ENCODE results near the gene AREL1. TPM values are rescaled to one million over a fixed set of nuclear protein-coding genes. Genes with fewer than 3 reads are reported as not detected.

Gene AREL1
- total and polyA plus RNA-seq, 2 experiments from 2014 or later, result 14.9 to 19.2 TPM

DNA sequence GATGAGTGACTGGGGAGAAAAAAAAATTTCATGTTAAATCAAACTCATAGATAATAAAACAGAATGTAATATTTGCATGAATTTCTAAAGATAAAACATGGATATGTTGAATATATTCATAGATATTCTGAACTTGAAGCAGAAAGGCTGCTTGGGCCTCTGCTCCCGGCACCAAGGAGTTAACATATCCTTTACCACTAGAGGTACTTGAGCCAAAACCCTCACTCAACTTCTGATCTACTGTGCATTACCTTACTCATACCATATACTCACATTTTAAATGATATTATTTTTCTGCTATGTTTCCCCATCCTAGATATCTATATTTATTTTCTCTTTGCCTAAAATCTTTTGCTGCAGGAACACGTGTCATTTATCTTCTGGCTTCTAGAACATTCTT lies 14.9 kb downstream of the AREL1 start:
- H3K4me3 ChIP-seq, result no peak overlapping the region
- no peaks in the 10 kb centered on the region for H3K9me3 ChIP-seq (ENCODE audit: low read depth)
- no peak overlapping the region for H3K27ac ChIP-seq
- H3K4me1 ChIP-seq (ENCODE audit: low read depth), result no peaks in the 10 kb centered on the region
- no peaks in the 10 kb centered on the region for H3K36me3 ChIP-seq
- TF ChIP-seq, protein P1, sequence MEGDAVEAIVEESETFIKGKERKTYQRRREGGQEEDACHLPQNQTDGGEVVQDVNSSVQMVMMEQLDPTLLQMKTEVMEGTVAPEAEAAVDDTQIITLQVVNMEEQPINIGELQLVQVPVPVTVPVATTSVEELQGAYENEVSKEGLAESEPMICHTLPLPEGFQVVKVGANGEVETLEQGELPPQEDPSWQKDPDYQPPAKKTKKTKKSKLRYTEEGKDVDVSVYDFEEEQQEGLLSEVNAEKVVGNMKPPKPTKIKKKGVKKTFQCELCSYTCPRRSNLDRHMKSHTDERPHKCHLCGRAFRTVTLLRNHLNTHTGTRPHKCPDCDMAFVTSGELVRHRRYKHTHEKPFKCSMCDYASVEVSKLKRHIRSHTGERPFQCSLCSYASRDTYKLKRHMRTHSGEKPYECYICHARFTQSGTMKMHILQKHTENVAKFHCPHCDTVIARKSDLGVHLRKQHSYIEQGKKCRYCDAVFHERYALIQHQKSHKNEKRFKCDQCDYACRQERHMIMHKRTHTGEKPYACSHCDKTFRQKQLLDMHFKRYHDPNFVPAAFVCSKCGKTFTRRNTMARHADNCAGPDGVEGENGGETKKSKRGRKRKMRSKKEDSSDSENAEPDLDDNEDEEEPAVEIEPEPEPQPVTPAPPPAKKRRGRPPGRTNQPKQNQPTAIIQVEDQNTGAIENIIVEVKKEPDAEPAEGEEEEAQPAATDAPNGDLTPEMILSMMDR (IDR thresholded peaks at IDR 0.05; ENCODE audit: low read depth, low read length), result no peak
- H3K27me3 ChIP-seq, result no peaks in the 10 kb centered on the region
- no peak for DNase-seq (ENCODE audit: low read depth in 1 of 2, low spot score in 1 of 2)

DNA sequence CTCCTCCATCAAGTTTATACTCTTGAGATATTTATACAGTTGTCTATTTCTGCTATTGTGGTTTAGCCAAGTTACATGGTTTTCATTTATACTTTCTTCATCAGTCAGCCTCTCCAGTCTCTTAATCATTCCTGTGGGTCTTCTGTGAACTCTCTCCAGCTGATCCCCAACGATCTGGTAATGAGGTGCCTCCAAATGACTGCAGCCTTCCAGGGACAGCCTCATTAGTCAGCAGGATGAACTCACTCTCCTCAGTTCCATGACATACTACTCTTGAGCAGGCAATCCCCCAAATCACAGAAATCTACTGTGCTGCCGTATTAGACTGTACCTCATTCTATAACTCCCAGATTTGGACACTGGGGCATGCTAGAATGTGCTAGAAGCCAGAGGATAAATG lies 15.3 kb downstream of the AREL1 start:
- Histone ChIP-seq H3K27me3 (no peaks in the 10 kb centered on the region), H3K4me3 (no peak overlapping the region), H3K9me3 (ENCODE audit: low read depth) (no peaks in the 10 kb centered on the region), H3K36me3 (no peaks in the 10 kb centered on the region), H3K4me1 (ENCODE audit: low read depth) (no peaks in the 10 kb centered on the region), H3K27ac (no peak overlapping the region)
- TF ChIP-seq, protein P1 (IDR thresholded peaks at IDR 0.05; ENCODE audit: low read depth, low read length), result no peak
- DNase-seq (ENCODE audit: low read depth in 1 of 2, low spot score in 1 of 2), result peak in 1 of 2 donors; percentile 8

DNA sequence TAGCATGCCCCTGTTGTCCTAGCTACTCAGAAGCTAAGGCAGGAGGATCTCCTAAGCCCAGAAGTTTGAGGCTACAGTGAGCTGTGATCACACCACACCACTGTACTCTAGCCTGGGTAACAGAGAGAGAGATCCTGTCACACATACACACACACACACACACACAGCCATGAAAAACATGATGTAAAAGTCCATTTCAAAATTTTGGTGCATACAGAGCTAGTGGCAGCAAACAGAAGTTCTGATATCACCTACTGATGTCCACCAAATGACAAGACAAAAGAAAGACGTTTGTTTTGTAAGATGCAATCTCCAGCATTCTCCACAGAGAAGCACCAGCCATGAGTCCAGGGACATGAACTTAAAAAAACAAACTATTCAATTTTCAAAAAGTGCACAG lies 15.9 kb downstream of the AREL1 start:
- Histone ChIP-seq H3K27me3 (no peaks in the 10 kb centered on the region), H3K36me3 (peaks cover under 1% of the 10 kb centered on the region), H3K9me3 (ENCODE audit: low read depth) (no peaks in the 10 kb centered on the region), H3K27ac (no peak overlapping the region), H3K4me3 (no peak overlapping the region), H3K4me1 (ENCODE audit: low read depth) (no peaks in the 10 kb centered on the region)
- no peak for DNase-seq (ENCODE audit: low read depth in 1 of 2, low spot score in 1 of 2)
- TF ChIP-seq, protein P1 (IDR thresholded peaks at IDR 0.05; ENCODE audit: low read depth, low read length), result no peak

DNA sequence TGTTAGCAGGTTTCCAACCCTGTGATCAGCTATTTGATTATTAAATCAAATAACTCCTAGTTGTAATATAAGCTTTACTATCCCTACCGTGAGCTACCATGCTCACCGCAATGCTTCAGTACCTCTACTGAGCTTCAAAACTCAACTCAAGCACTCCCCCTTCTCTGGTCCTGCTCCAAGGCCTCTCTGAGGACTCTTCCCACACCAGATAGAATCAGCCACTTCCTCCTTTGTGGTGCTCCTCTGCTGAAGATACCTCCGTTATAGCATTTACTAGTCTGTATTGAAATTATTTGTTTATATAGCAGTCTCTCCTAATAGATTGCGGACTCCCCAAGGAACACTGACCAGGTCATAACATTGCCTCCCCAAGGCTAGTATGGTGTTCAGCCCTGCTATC lies 17.5 kb downstream of the AREL1 start:
- H3K27ac ChIP-seq, result no peak overlapping the region
- H3K27me3 ChIP-seq, result no peaks in the 10 kb centered on the region
- peaks cover 13% of the 10 kb centered on the region for H3K36me3 ChIP-seq
- no peak for DNase-seq (ENCODE audit: low read depth in 1 of 2, low spot score in 1 of 2)
- no peaks in the 10 kb centered on the region for H3K4me1 ChIP-seq (ENCODE audit: low read depth)
- no peak overlapping the region for H3K4me3 ChIP-seq
- TF ChIP-seq, protein P1 (IDR thresholded peaks at IDR 0.05; ENCODE audit: low read depth, low read length), result no peak
- no peaks in the 10 kb centered on the region for H3K9me3 ChIP-seq (ENCODE audit: low read depth)

DNA sequence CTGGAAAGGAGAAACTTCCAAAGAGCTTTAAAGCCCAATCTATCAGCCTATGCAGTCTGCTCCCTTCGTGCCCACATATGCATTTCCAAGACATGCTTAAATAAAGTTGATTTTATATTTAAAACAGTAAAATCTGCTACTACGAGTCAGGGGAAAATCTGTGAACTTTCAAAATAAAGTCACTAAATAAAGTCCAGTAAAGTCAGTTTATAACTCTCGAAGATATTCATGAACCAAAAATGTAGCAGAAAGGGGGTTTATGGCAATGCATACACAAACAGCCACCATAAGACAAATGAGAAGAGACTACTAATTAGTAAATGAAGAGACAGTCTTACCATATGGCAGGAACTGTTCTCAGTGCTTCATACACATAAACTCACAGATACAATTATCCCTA lies 19.7 kb downstream of the AREL1 start:
- Histone ChIP-seq H3K27me3 (no peaks in the 10 kb centered on the region), H3K27ac (no peak overlapping the region), H3K4me3 (no peak overlapping the region), H3K9me3 (ENCODE audit: low read depth) (no peaks in the 10 kb centered on the region), H3K36me3 (peaks cover 13% of the 10 kb centered on the region), H3K4me1 (ENCODE audit: low read depth) (no peaks in the 10 kb centered on the region)
- TF ChIP-seq, protein P1 (IDR thresholded peaks at IDR 0.05; ENCODE audit: low read depth, low read length), result no peak
- DNase-seq (ENCODE audit: low read depth in 1 of 2, low spot score in 1 of 2), result no peak

DNA sequence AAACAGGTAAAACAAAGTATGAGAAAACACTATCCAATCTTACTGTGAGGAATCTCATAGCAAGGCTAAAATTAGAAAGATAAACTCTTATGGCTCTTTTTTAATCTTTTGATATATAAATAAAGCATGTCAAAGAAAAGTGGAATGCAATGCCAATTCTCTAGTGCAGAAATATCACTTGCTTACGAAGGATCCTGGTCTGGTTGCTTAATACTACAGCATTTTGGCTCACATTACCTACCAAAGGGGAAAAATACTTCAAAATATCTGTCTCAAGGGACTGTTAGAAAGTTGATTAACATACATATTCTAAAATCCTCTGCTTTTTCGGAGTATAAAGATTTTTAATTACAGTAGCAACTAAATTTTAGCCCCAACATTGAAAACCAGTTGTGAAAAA lies 21.4 kb downstream of the AREL1 start:
- H3K36me3 ChIP-seq, result peaks cover 13% of the 10 kb centered on the region
- no peak overlapping the region for H3K4me3 ChIP-seq
- no peaks in the 10 kb centered on the region for H3K27me3 ChIP-seq
- no peak overlapping the region for H3K27ac ChIP-seq
- peaks cover 9% of the 10 kb centered on the region for H3K4me1 ChIP-seq (ENCODE audit: low read depth)
- TF ChIP-seq, protein P1 (IDR thresholded peaks at IDR 0.05; ENCODE audit: low read depth, low read length), result no peak
- DNase-seq (ENCODE audit: low read depth in 1 of 2, low spot score in 1 of 2), result peak in 1 of 2 donors; percentile 23
- H3K9me3 ChIP-seq (ENCODE audit: low read depth), result no peaks in the 10 kb centered on the region

Measured in cardiac muscle cell (in vitro differentiated cells and primary cell).